Right lobe of liver (tissue), 4 donors: Measurements from ENCODE around the gene LRRC10B.

Source experiments
- POLR2A ChIP-seq: fragments of 450-650 bp; IDR thresholded peaks from one replicate; pipeline ENCODE4 v1.6.1; 2017; ENCODE audit warnings: antibody characterized with exemption, mild to moderate bottlenecking
- TF ChIP-seq, protein P1 (sequence below), 4 donors: fragments of 200-600 bp in 3 of 4; fragments of 450-650 bp in 1 of 4; IDR thresholded peaks; one replicate each; pipeline versions ENCODE4 v1.5.1 to v1.8.0; 2016 to 2022; ENCODE audit warnings: antibody characterized with exemption in 4 of 4, mild to moderate bottlenecking in 2 of 4
- donor health status: DM: no; HTN: no; CAD: no.
- donor health status: DM: no; HTN: no; CAD: no.
- donor health status: DM: no; HTN: yes; CAD: no.

DNA sequence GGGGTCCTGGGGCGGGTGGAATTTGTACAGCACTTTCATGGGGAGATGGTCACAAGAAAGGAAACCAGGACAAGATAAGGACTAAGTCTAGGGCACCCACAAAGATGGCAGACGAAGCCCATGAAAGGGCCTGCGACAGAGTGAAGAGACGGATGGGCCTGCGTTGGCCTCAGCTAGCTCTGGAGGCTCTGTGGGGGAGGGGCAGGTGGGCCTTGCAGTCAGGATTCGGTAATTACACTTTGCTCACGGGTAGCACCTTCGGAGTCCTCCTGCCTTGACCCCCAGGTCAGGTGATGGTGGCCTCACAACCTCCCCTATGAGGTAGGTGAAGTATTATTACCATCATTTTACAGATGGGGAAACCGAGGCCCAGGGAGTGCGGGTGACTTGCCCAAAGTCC, 7.1 kb downstream of the LRRC10B start:
- TF ChIP-seq, protein P1, sequence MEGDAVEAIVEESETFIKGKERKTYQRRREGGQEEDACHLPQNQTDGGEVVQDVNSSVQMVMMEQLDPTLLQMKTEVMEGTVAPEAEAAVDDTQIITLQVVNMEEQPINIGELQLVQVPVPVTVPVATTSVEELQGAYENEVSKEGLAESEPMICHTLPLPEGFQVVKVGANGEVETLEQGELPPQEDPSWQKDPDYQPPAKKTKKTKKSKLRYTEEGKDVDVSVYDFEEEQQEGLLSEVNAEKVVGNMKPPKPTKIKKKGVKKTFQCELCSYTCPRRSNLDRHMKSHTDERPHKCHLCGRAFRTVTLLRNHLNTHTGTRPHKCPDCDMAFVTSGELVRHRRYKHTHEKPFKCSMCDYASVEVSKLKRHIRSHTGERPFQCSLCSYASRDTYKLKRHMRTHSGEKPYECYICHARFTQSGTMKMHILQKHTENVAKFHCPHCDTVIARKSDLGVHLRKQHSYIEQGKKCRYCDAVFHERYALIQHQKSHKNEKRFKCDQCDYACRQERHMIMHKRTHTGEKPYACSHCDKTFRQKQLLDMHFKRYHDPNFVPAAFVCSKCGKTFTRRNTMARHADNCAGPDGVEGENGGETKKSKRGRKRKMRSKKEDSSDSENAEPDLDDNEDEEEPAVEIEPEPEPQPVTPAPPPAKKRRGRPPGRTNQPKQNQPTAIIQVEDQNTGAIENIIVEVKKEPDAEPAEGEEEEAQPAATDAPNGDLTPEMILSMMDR (IDR thresholded peaks at IDR 0.05), result no peak
- no peak for TF ChIP-seq POLR2A
